Activated naive CD8-positive, alpha-beta T cell (primary cell): ENCODE data around the gene SLC25A21.
"Not testable (repeated sequence)": the region's sequence is repeated elsewhere in the genome, so short reads cannot be mapped to it uniquely, and the experiment has no call there.

ENCODE experiments used
- H3K27ac Mint-ChIP-seq: one replicate; pipeline ENCODE4 v1.8.0; 2021; ENCODE audit warnings: mixed read lengths
- H3K27me3 Mint-ChIP-seq: one replicate; pipeline ENCODE4 v1.8.0; 2021; ENCODE audit warnings: mixed read lengths
- H3K36me3 Mint-ChIP-seq: one replicate; pipeline ENCODE4 v1.8.0; 2021; ENCODE audit warnings: mixed read lengths
- H3K4me1 Mint-ChIP-seq: one replicate; pipeline ENCODE4 v1.8.0; 2021; ENCODE audit warnings: low read depth, mixed read lengths
- H3K4me3 Mint-ChIP-seq: one replicate; pipeline ENCODE4 v1.8.0; 2021; ENCODE audit warnings: mild to moderate bottlenecking, mixed read lengths
- H3K9me3 Mint-ChIP-seq: one replicate; pipeline ENCODE4 v1.8.0; 2021; ENCODE audit warnings: low read depth, mixed read lengths

SLC25A21 gene

DNA sequence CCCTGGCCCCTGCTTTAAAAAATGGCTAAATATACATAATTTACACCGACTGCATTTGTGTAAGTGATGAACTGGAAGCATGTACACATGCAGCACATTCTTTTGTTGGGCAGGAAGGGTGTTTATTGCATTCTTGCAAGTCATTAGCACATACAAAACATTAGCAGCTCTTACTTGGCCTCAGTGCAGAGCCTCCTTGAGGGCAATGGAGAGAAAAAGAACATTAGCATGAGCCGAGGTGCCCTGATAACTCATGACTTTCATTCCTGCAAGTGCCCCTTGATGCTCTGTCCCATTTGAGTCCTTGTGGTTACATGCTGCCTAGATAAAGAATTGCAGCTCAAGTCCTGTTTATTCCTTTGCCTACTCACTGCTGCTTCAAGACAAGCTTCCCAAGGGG is 448.9 kb downstream of the SLC25A21 start:
- Mint-ChIP-seq H3K4me3 (no peak overlapping the region), H3K27me3 (peaks cover 3% of the 10 kb centered on the region), H3K36me3 (no peaks in the 10 kb centered on the region), H3K27ac (no peak overlapping the region), H3K9me3 (no peaks in the 10 kb centered on the region), H3K4me1 (no peaks in the 10 kb centered on the region)

- no peak overlapping the region for H3K27ac Mint-ChIP-seq
- H3K27me3 Mint-ChIP-seq = peaks cover 3% of the 10 kb centered on the region
- H3K36me3 Mint-ChIP-seq = no peaks in the 10 kb centered on the region
- no peak overlapping the region for H3K4me3 Mint-ChIP-seq
- no peaks in the 10 kb centered on the region for H3K9me3 Mint-ChIP-seq
- H3K4me1 Mint-ChIP-seq = no peaks in the 10 kb centered on the region
Observed at GRCh38 chr14:36721877-36722276, 450.5 kb downstream of the SLC25A21 start.

DNA sequence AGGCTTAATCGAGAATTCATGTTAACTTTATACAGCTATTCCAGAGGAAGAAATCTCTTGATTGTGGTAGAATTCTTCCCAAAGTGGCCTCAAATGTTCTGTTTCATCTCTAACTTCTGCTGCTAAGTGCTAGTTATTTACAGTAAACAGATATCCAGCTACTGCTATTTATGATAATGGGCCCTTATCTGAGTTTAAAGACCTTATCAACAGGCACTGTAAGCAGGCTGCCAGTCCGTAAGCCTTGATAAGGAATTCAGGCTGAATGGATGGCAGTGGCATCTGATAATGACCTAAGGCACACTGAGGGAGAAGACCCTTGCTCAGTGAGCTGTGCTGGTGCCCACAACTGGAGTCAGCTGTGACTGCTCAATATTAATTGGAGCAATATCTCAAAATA is 451.7 kb downstream of the SLC25A21 start:
- Mint-ChIP-seq H3K9me3 (no peaks in the 10 kb centered on the region), H3K4me3 (no peak overlapping the region), H3K27me3 (peaks cover 3% of the 10 kb centered on the region), H3K4me1 (no peaks in the 10 kb centered on the region), H3K36me3 (no peaks in the 10 kb centered on the region), H3K27ac (no peak overlapping the region)

DNA sequence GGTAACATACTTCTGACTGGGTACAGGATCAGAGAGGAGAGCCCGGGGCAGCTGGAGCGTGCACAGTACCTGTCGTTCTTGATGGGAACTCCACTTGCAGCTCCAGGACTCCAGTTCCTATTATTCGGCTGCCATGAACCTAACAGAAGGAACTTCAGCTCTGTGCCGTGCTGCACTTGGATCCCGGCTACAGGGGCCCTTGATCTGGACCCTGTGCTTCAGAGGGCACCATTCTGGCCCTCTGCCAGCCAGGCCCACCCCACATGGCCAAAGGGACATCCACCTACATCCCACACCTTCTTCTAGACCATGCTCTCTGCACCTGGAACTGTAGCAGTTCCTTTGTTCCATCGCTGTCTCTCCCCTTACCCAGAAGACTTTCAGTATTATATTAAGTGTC is 452.6 kb downstream of the SLC25A21 start:
- H3K27me3 Mint-ChIP-seq = peaks cover 3% of the 10 kb centered on the region
- no peak overlapping the region for H3K27ac Mint-ChIP-seq
- H3K36me3 Mint-ChIP-seq = no peaks in the 10 kb centered on the region
- no peaks in the 10 kb centered on the region for H3K9me3 Mint-ChIP-seq
- no peaks in the 10 kb centered on the region for H3K4me1 Mint-ChIP-seq
- H3K4me3 Mint-ChIP-seq = no peak overlapping the region

DNA sequence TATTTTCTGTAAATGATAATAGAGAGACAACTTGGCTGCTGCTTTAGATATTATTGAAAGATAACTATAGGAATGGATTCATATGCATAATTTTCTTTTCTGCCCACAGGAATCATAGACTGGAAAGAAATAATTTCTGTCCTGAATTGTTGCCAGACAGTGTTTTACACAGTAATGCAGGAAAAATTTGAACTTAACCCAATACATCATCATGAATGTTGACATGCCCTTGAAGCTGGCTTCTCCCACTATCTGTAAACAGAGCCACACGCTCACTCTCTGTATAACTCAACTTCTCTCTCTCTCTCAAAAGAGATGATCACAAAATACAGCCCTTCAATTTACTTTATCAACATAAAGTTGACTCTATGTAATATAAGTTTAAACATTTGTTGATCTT is 454.2 kb downstream of the SLC25A21 start:
- Mint-ChIP-seq H3K9me3 (peaks cover 2% of the 10 kb centered on the region), H3K4me3 (no peak overlapping the region), H3K27ac (no peak overlapping the region), H3K27me3 (peaks cover 5% of the 10 kb centered on the region), H3K36me3 (no peaks in the 10 kb centered on the region), H3K4me1 (no peaks in the 10 kb centered on the region)

DNA sequence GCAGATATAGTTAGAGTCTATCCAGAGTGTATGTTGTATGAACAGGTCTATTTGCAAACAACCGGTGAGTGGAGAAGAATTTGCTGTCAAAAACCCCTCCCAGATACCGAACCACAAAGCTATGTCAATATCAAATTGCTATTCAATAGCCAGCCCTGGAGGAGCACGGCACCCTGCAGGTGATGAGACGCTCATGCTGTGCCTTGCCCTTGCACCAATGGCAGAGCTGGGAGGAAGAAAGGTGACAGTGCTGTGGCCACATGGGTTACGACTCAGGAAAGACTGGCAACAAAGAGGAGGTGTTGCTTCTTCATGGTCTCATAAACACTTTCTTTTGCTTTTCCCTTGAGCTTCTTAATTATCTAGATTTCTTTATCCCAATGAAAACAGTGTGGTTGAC is 455.0 kb downstream of the SLC25A21 start:
- Mint-ChIP-seq H3K36me3 (no peaks in the 10 kb centered on the region), H3K4me3 (no peak overlapping the region), H3K9me3 (peaks cover 3% of the 10 kb centered on the region), H3K4me1 (no peaks in the 10 kb centered on the region), H3K27me3 (peaks cover 5% of the 10 kb centered on the region), H3K27ac (no peak overlapping the region)

- Mint-ChIP-seq H3K4me3 (no peak overlapping the region), H3K4me1 (no peaks in the 10 kb centered on the region), H3K36me3 (no peaks in the 10 kb centered on the region), H3K27me3 (peaks cover 5% of the 10 kb centered on the region), H3K27ac (no peak overlapping the region), H3K9me3 (peaks cover 3% of the 10 kb centered on the region)
Observed at GRCh38 chr14:36716614-36717184, 455.7 kb downstream of the SLC25A21 start.

GRCh38 chr14:36713960-36714703 is 458.3 kb downstream of the SLC25A21 start:
- H3K27me3 Mint-ChIP-seq = peaks cover 2% of the 10 kb centered on the region
- H3K27ac Mint-ChIP-seq = no peak overlapping the region
- no peak overlapping the region for H3K4me3 Mint-ChIP-seq
- H3K4me1 Mint-ChIP-seq = no peaks in the 10 kb centered on the region
- H3K9me3 Mint-ChIP-seq = peaks cover 3% of the 10 kb centered on the region
- no peaks in the 10 kb centered on the region for H3K36me3 Mint-ChIP-seq

DNA sequence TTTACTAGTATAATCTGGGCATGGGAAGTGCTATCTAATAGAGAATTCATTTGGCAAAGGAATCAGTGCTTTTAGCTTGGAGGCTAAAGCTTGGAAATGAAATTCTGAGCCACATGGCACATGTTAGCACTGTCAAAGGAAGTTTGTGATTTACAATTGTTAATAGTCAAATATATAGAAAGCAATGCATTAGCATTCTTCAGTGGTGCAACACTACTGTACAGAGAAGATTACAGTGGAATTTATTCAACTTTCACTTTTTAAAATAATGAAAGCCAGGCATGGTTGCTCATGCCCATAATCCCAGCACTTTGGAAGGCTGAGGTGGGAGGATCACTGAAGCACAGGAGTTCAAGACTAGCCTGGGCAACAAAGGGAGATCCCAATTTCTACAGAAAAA is 464.8 kb downstream of the SLC25A21 start:
- Mint-ChIP-seq H3K27ac (no peak overlapping the region), H3K27me3 (peaks cover under 1% of the 10 kb centered on the region), H3K9me3 (peaks cover 4% of the 10 kb centered on the region), H3K4me1 (no peaks in the 10 kb centered on the region), H3K36me3 (no peaks in the 10 kb centered on the region), H3K4me3 (no peak overlapping the region)

GRCh38 chr14:36702474-36702873 is 469.9 kb downstream of the SLC25A21 start:
- Mint-ChIP-seq H3K27ac (no peak overlapping the region), H3K4me3 (no peak overlapping the region), H3K9me3 (peaks cover 4% of the 10 kb centered on the region), H3K27me3 (peaks cover 8% of the 10 kb centered on the region), H3K36me3 (no peaks in the 10 kb centered on the region), H3K4me1 (no peaks in the 10 kb centered on the region)

DNA sequence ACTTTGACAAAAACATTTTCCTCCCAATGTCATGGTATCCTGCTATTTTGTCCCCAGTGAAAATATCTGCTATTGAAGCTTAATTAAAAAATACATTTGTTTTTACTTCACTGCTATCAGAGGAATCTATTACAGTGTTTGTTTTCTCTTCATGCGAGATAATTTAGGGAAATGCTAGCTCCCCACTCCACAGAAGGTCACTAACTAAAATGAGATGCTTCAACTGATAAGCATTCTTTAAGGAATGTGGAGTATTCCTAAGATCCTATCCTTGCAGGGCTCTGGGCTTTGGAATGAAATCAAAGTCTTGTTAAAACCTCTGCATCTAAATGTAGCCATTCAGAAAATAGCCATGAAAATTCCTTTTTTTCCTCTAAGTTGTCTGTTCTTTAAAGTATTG is 471.3 kb downstream of the SLC25A21 start:
- Mint-ChIP-seq H3K27me3 (peaks cover 8% of the 10 kb centered on the region), H3K4me3 (no peak overlapping the region)

GRCh38 chr14:36700651-36701050 is 471.8 kb downstream of the SLC25A21 start:
- Mint-ChIP-seq H3K4me1 (no peaks in the 10 kb centered on the region), H3K36me3 (no peaks in the 10 kb centered on the region), H3K27ac (no peak overlapping the region), H3K27me3 (peaks cover 8% of the 10 kb centered on the region), H3K9me3 (peaks cover 11% of the 10 kb centered on the region), H3K4me3 (no peak overlapping the region)

More for the DNA sequence above, 471.3 kb downstream of the SLC25A21 start:
- H3K9me3 Mint-ChIP-seq = peaks cover 11% of the 10 kb centered on the region
- H3K36me3 Mint-ChIP-seq = no peaks in the 10 kb centered on the region
- H3K27ac Mint-ChIP-seq = no peak overlapping the region
- no peaks in the 10 kb centered on the region for H3K4me1 Mint-ChIP-seq

DNA sequence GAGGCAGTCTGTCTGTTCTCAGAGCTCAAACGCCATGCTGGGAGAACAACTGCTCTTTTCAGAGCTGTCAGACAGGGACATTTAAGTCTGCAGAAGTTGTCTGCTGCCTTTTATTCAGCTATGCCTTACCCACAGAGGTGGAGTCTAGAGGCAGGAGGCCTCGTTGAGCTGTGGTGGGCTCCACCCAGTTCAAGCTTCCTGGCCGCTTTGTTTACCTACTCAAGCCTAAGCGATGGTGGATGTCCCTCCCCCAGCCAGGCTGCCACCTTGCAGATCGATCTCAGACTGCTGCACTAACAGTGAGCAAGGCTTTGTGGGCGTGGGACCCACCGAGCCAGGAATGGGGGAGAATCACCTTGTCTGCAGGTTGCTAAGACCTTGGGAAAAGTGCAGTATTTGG is 473.0 kb downstream of the SLC25A21 start:
- H3K36me3 Mint-ChIP-seq, H3K4me3 Mint-ChIP-seq, H3K27ac Mint-ChIP-seq, H3K4me1 Mint-ChIP-seq, H3K27me3 Mint-ChIP-seq: not testable (repeated sequence)
- H3K9me3 Mint-ChIP-seq = peaks cover 17% of the 10 kb centered on the region

DNA sequence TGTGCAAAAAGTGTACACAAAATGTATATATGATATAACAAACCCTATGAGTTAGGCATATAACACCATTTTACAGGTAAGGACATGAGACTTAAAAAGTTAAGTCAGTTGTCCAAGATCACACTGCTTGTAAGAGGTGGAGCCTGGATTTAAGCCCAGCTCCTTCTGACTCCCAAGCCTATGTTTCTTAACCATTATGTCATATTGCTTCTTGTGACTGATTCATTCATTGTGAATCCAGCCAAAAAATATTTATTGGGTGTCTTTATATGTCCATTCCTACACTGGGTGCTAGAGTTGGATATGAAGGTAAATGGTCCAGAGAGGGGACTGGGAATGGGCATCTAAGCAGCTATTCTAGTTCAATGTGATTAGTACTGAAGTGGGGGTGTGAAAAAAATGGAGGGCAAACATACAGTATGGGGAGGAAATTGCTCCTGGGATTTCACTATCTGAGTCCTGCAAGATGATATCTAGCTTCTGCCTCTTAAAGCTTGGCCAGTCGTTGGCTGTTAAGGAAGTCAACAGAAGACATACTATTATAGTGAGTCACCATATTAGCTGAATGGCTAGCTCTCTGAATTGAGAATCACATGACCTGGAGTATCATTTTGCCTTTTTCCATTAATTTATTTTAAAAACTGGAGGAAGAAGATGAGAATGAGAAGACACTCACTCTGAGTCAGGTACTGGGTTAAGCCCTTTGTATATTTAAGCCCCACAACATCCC is 481.9 kb downstream of the SLC25A21 start:
- peaks cover 7% of the 10 kb centered on the region for H3K9me3 Mint-ChIP-seq
- peaks cover 7% of the 10 kb centered on the region for H3K27me3 Mint-ChIP-seq
- H3K27ac Mint-ChIP-seq = no peak overlapping the region
- no peaks in the 10 kb centered on the region for H3K36me3 Mint-ChIP-seq
- H3K4me3 Mint-ChIP-seq = no peak overlapping the region
- H3K4me1 Mint-ChIP-seq = no peaks in the 10 kb centered on the region

DNA sequence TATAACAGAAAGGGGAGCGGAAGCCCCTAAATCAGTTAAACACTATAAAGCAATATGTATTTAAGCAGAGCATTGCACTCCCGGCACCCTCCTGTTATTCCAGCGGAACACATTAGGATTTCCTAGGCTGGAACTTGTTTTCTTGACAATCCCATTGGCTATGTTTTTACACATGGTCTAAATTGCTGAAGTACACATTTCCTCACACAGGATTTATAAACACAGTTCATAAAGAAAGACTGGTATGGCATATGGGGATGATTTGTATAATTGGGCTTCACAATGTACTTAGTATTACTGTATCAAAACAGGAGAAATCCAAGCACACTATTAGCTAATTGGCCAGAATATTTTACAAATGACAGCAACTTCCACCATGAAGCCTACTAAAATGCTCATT is 487.5 kb downstream of the SLC25A21 start:
- Mint-ChIP-seq H3K27me3 (peaks cover 12% of the 10 kb centered on the region), H3K9me3 (no peaks in the 10 kb centered on the region), H3K4me3 (no peak overlapping the region), H3K36me3 (no peaks in the 10 kb centered on the region), H3K4me1 (no peaks in the 10 kb centered on the region), H3K27ac (no peak overlapping the region)
